CD8-positive, alpha-beta memory T cell (primary cell): ENCODE results near the gene OIT3. TPM values are rescaled to one million over a fixed set of nuclear protein-coding genes. Genes with fewer than 3 reads are reported as not detected.
A peak's percentile ranks its signal among the peaks of the same experiment; 100 is the strongest.
"Not testable (repeated sequence)": the region's sequence is repeated elsewhere in the genome, so short reads cannot be mapped to it uniquely, and the experiment has no call there.

ENCODE experiments used
- CTCF ChIA-PET: fragments of 350-600 bp; sonication (Branson Sonifier 250); formaldehyde crosslinking; loops from one replicate; lab custom pipeline; 2021; ENCODE audit warnings: antibody characterized with exemption; lab: Charles Lee
- POLR2A ChIA-PET: fragments of 350-600 bp; sonication (Branson Sonifier 250); formaldehyde crosslinking; loops from one replicate; lab custom pipeline; 2021; ENCODE audit warnings: antibody characterized with exemption; lab: Charles Lee
- DNase-seq, 5 donors: peaks; one replicate each; pipeline versions ENCODE4 v3.0.0 to v3.0.0-alpha.2; 2020 to 2022; ENCODE audit warnings: mixed read lengths in 1 of 5
- H3K27ac ChIP-seq: one replicate; pipeline ENCODE4 v1.7.0; 2013; ENCODE audit warnings: low read depth, mild to moderate bottlenecking, low read length, moderate library complexity
- H3K27me3 ChIP-seq: 2 replicates; pipeline ENCODE4 v1.7.0; 2013; ENCODE audit warnings: low read length, mild to moderate bottlenecking; ENCODE audit not compliant: insufficient read depth, poor library complexity, severe bottlenecking
- H3K36me3 ChIP-seq: 2 replicates; pipeline ENCODE4 v1.7.0; 2013; ENCODE audit warnings: mild to moderate bottlenecking, low read length, moderate library complexity; ENCODE audit not compliant: insufficient read depth
- H3K4me1 ChIP-seq: 2 replicates; pipeline ENCODE4 v1.7.0; 2013; ENCODE audit warnings: mild to moderate bottlenecking, low read length, moderate library complexity; ENCODE audit not compliant: insufficient read depth
- H3K4me3 ChIP-seq: 2 replicates; pipeline ENCODE4 v1.7.0; 2013; ENCODE audit warnings: mild to moderate bottlenecking, low read length
- H3K9me3 ChIP-seq: 2 replicates; pipeline ENCODE4 v1.7.0; 2013; ENCODE audit warnings: mild to moderate bottlenecking, low read length
- H3K27ac Mint-ChIP-seq, 8 donors: one replicate each; pipeline ENCODE4 v1.8.0; 2020 to 2021; ENCODE audit warnings: mixed read lengths in 8 of 8, mild to moderate bottlenecking in 6 of 8, inconsistent platforms in 3 of 8, moderate library complexity in 3 of 8
- H3K27me3 Mint-ChIP-seq, 2 donors: one replicate each; pipeline ENCODE4 v1.8.0; 2020 to 2021; ENCODE audit warnings: mixed read lengths in 2 of 2, mild to moderate bottlenecking in 1 of 2, moderate library complexity in 1 of 2
- H3K36me3 Mint-ChIP-seq, 3 donors: one replicate each; pipeline ENCODE4 v1.8.0; 2020 to 2021; ENCODE audit warnings: mixed read lengths in 3 of 3, inconsistent platforms in 1 of 3, mild to moderate bottlenecking in 1 of 3
- H3K4me1 Mint-ChIP-seq, 3 donors: one replicate each; pipeline ENCODE4 v1.8.0; 2020 to 2021; ENCODE audit warnings: mixed read lengths in 3 of 3, inconsistent platforms in 1 of 3, mild to moderate bottlenecking in 1 of 3
- H3K4me3 Mint-ChIP-seq, 7 donors: one replicate each; pipeline ENCODE4 v1.8.0; 2020 to 2021; ENCODE audit warnings: mixed read lengths in 7 of 7, mild to moderate bottlenecking in 6 of 7, moderate library complexity in 4 of 7, inconsistent platforms in 2 of 7
- H3K9me3 Mint-ChIP-seq, 5 donors: one replicate each; pipeline ENCODE4 v1.8.0; 2020 to 2022; ENCODE audit warnings: mixed read lengths in 5 of 5, mild to moderate bottlenecking in 3 of 5, moderate library complexity in 2 of 5, inconsistent platforms in 1 of 5
- polyA plus RNA-seq: library from polyadenylated mRNA; unstranded; fragments of 300-500 nt; fragmentation: Illumina TruSeq; gene quantifications from one replicate; pipeline ENCODE4 v1.2.3, GENCODE V29; 2021
- total RNA-seq, 2 experiments: library from RNA; stranded (reverse); gene quantifications; one replicate each; pipeline ENCODE4 v1.2.3, GENCODE V29; 2021

OIT3 gene
- total and polyA plus RNA-seq, 3 experiments from 2014 or later: not detected

DNA sequence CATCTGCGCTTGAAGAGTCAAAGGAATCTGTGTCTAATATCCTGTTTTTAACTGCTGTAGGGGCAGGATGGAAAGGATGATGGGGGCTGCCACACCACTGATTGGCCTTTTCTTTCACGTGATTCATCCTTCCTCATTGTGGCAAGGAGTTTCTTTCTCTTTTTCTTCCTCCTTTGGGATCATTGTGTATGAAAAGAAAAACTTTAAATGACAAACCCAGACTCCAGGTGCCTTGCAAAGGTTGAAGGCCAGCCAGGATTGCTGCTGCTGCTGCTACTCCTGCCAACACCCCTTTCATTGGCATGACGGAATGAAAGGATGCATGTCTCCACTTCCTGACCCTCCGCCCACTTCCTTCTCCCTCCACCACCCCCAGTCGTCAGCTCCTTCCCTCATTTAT is 6.5 kb upstream of the OIT3 start:
- Histone ChIP-seq H3K36me3 (no peaks in the 10 kb centered on the region), H3K4me1 (peaks cover 6% of the 10 kb centered on the region), H3K4me3 (no peak overlapping the region), H3K27ac (no peak overlapping the region), H3K9me3 (no peaks in the 10 kb centered on the region), H3K27me3 (no peaks in the 10 kb centered on the region)
- H3K4me1 Mint-ChIP-seq: peaks cover 7 to 11% (median 7%) of the 10 kb centered on the region in 3 donors
- H3K9me3 Mint-ChIP-seq: peaks cover 0 to 5% (median 2%) of the 10 kb centered on the region in 5 donors
- no peaks in the 10 kb centered on the region for H3K27me3 Mint-ChIP-seq
- peaks cover 18 to 32% (median 26%) of the 10 kb centered on the region in 3 donors for H3K36me3 Mint-ChIP-seq
- POLR2A ChIA-PET: no interaction called here
- peak overlapping the region in 2 of 7 donors; percentile 6 to 19 for H3K4me3 Mint-ChIP-seq
- CTCF ChIA-PET: no interaction called here
- no peak for DNase-seq
- H3K27ac Mint-ChIP-seq: peak overlapping the region in 1 of 8 donors; percentile 85

- POLR2A ChIA-PET: no interaction called here
- Histone ChIP-seq H3K27me3 (no peaks in the 10 kb centered on the region), H3K36me3 (no peaks in the 10 kb centered on the region), H3K27ac (no peak overlapping the region), H3K9me3 (no peaks in the 10 kb centered on the region), H3K4me3 (no peak overlapping the region), H3K4me1 (peaks cover 6% of the 10 kb centered on the region)
- DNase-seq: no peak
- peaks cover 7 to 11% (median 7%) of the 10 kb centered on the region in 3 donors for H3K4me1 Mint-ChIP-seq
- no peak overlapping the region for H3K27ac Mint-ChIP-seq
- CTCF ChIA-PET: no interaction called here
- no peak overlapping the region for H3K4me3 Mint-ChIP-seq
- peaks cover 17 to 28% (median 18%) of the 10 kb centered on the region in 3 donors for H3K36me3 Mint-ChIP-seq
- H3K27me3 Mint-ChIP-seq: no peaks in the 10 kb centered on the region
- H3K9me3 Mint-ChIP-seq: no peaks in the 10 kb centered on the region
These were observed 5.3 kb upstream of the OIT3 start for GRCh38 chr10:72888151-72888638.

DNA sequence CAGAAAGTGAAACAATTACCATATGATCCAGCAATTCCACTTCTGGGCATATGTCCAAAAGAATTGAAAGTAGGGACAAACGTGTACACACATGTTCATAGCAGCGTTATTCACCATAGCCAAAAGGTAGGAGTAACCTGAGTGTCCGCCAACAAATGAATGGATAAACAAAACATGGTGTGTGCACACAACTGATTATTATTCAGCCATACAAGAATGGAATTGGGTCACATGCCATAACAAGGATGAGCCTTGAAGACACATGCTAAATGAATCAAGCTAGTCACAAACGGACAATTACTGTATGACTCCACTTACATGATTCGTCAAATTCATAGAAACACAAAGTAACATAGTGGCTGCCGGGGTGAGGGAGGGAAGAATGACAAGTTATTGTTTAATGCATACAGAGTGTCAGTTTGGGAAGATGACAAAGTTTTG is 4.1 kb upstream of the OIT3 start:
- no peak overlapping the region for H3K27ac Mint-ChIP-seq
- no peaks in the 10 kb centered on the region for H3K27me3 ChIP-seq
- no peak overlapping the region for H3K27ac ChIP-seq
- H3K36me3 ChIP-seq: no peaks in the 10 kb centered on the region
- H3K4me1 ChIP-seq: peaks cover 6% of the 10 kb centered on the region
- CTCF ChIA-PET: no interaction called here
- H3K4me3 Mint-ChIP-seq: no peak overlapping the region
- H3K36me3 Mint-ChIP-seq: peaks cover 14 to 21% (median 16%) of the 10 kb centered on the region in 3 donors
- no peak for DNase-seq
- POLR2A ChIA-PET: no interaction called here
- H3K4me3 ChIP-seq: no peak overlapping the region
- no peaks in the 10 kb centered on the region for H3K9me3 Mint-ChIP-seq
- H3K27me3 Mint-ChIP-seq: peaks cover 1 to 4% of the 10 kb centered on the region in 2 donors
- H3K9me3 ChIP-seq: no peaks in the 10 kb centered on the region
- peaks cover 7 to 11% (median 7%) of the 10 kb centered on the region in 3 donors for H3K4me1 Mint-ChIP-seq

DNA sequence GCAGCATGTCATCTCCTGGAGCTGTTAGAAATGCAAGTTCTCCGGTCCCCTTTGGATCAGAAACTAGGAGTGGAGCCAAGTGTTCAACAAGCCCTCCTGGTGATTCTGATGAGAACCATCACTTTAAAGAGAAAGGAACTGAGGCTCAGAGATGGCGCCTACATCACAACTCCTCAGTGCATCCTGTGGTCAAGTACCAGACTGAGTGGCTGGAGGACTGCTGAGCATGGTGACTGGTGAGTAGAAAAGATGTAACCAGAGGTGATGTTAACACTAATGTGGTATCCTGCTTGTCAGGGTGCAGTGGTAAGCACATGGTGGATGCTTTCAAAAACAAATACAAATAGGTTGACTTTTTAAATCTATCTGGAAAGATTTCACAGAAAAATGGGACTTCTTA is 3.5 kb upstream of the OIT3 start:
- Histone ChIP-seq H3K9me3 (no peaks in the 10 kb centered on the region), H3K27ac (no peak overlapping the region), H3K27me3 (no peaks in the 10 kb centered on the region), H3K36me3 (no peaks in the 10 kb centered on the region), H3K4me1 (peaks cover 6% of the 10 kb centered on the region), H3K4me3 (no peak overlapping the region)
- Mint-ChIP-seq H3K9me3 (no peaks in the 10 kb centered on the region), H3K27me3 (peaks cover 7 to 8% of the 10 kb centered on the region in 2 donors), H3K4me1 (peaks cover 7 to 11% (median 7%) of the 10 kb centered on the region in 3 donors), H3K27ac (no peak overlapping the region), H3K4me3 (no peak overlapping the region), H3K36me3 (peaks cover 14 to 18% (median 14%) of the 10 kb centered on the region in 3 donors)
- ChIA-PET CTCF (no interaction called here), POLR2A (no interaction called here)
- no peak for DNase-seq

GRCh38 chr10:72895236-72895850 is 1.8 kb downstream of the OIT3 start:
- no peaks in the 10 kb centered on the region for H3K9me3 Mint-ChIP-seq
- no peak for DNase-seq
- H3K4me1 Mint-ChIP-seq: no peaks in the 10 kb centered on the region
- Histone ChIP-seq H3K27me3 (no peaks in the 10 kb centered on the region), H3K9me3 (no peaks in the 10 kb centered on the region), H3K4me3 (no peak overlapping the region), H3K4me1 (no peaks in the 10 kb centered on the region), H3K27ac (no peak overlapping the region), H3K36me3 (no peaks in the 10 kb centered on the region)
- no peak overlapping the region for H3K4me3 Mint-ChIP-seq
- no peak overlapping the region for H3K27ac Mint-ChIP-seq
- peaks cover 11 to 27% of the 10 kb centered on the region in 2 donors for H3K27me3 Mint-ChIP-seq
- POLR2A ChIA-PET: no interaction called here
- no peaks in the 10 kb centered on the region for H3K36me3 Mint-ChIP-seq
- CTCF ChIA-PET: no interaction called here

GRCh38 chr10:72898616-72899015 is 5.1 kb downstream of the OIT3 start:
- no peaks in the 10 kb centered on the region for H3K9me3 Mint-ChIP-seq
- Histone ChIP-seq H3K9me3 (no peaks in the 10 kb centered on the region), H3K4me3 (no peak overlapping the region), H3K27ac (no peak overlapping the region), H3K36me3 (no peaks in the 10 kb centered on the region), H3K27me3 (no peaks in the 10 kb centered on the region), H3K4me1 (no peaks in the 10 kb centered on the region)
- DNase-seq: no peak
- CTCF ChIA-PET: no interaction called here
- no peak overlapping the region for H3K4me3 Mint-ChIP-seq
- POLR2A ChIA-PET: no interaction called here
- H3K4me1 Mint-ChIP-seq: no peaks in the 10 kb centered on the region
- peaks cover 11 to 27% of the 10 kb centered on the region in 2 donors for H3K27me3 Mint-ChIP-seq
- no peak overlapping the region for H3K27ac Mint-ChIP-seq
- H3K36me3 Mint-ChIP-seq: no peaks in the 10 kb centered on the region

- no peak for DNase-seq
- H3K27me3 ChIP-seq: no peaks in the 10 kb centered on the region
- H3K4me3 ChIP-seq: no peak overlapping the region
- H3K4me1 ChIP-seq: no peaks in the 10 kb centered on the region
- no peaks in the 10 kb centered on the region for H3K36me3 ChIP-seq
- H3K9me3 ChIP-seq: no peaks in the 10 kb centered on the region
- CTCF ChIA-PET: no interaction called here
- Mint-ChIP-seq H3K4me1 (no peaks in the 10 kb centered on the region), H3K27me3 (peaks cover 12 to 23% of the 10 kb centered on the region in 2 donors), H3K36me3 (no peaks in the 10 kb centered on the region), H3K4me3 (no peak overlapping the region), H3K27ac (no peak overlapping the region), H3K9me3 (no peaks in the 10 kb centered on the region)
- POLR2A ChIA-PET: no interaction called here
- no peak overlapping the region for H3K27ac ChIP-seq
These were observed 6.0 kb downstream of the OIT3 start for GRCh38 chr10:72899545-72899944.

DNA sequence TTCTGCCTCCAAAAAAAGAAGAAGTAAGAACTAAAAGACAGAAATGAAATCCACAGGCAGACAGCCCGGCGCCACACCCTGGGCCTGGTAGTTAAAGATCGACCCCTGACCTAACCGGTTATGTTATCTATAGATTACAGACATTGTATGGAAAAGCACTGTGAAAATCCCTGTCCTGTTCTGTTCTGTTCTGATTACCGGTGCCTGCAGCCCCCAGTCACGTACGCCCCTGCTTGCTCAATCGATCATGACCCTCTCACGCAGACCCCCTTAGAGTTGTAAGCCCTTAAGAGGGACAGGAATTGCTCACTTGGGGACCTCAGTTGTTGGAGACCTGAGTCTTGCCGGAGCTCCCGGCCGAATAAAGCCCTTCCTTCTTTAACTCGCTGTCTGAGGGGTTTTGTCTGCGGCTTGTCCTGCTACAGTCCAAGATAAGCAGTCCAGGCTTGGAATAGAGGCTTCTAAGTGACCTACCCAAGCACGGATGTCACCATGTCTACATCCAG is 10.5 kb downstream of the OIT3 start:
- H3K9me3 ChIP-seq, POLR2A ChIA-PET, H3K36me3 Mint-ChIP-seq, H3K4me3 Mint-ChIP-seq, CTCF ChIA-PET, H3K4me1 Mint-ChIP-seq, DNase-seq, H3K36me3 ChIP-seq, H3K27me3 Mint-ChIP-seq, H3K4me3 ChIP-seq, H3K9me3 Mint-ChIP-seq, H3K4me1 ChIP-seq, H3K27ac Mint-ChIP-seq, H3K27me3 ChIP-seq: not testable (repeated sequence)
- H3K27ac ChIP-seq: peak overlapping the region; percentile 54
